HPDE6-E6E7 (cell line): ENCODE data around the gene PIAS1.

Source experiments
- DNase-seq: peaks from one replicate; pipeline ENCODE4 v3.0.0; 2011; ENCODE audit warnings: missing footprints; ENCODE audit errors: extremely low spot score

Gene PIAS1

DNA sequence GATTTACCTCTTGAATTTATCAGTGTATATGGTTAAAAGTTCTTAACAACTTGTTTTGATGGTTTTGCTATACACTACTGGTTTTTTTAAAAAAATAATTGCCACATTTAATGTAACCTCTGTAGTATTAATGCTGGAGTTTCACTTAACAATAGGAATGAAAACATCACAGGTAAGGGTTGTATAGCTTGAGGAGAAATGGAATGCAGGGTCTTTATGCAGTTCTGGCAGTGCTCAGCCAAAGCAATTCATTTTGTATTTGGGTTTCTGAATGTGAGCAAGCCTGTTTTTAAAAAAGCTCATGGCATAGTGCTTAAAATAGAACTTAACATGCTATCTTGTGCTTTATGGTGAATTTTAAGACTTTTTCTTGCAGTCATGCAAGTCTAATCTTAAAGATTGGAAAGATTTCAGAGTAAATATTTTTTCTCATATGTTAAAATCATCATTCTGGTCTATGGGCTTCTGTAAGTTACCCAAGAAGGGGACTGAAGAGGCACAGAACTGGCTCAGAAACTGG lies 8.9 kb downstream of the PIAS1 start:
- DNase-seq, result no peak

DNA sequence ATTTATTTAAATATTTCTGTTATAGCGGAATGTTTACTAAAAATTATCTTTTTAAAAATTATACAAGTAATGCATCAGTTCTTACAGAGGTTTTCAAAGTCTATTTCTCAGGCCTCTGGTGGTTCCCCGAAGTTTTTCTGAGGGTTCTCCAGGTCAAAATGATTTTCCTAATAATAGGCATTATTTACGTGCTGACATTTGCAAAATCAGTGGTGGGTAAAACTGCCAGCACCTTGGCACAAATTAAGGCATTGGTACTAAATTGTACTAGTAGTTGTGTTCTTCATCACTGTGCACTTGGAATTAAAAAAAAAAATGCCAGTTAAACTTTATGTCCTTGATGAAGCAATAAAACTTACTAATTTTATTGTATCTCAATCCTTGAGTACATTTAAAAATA lies 9.5 kb downstream of the PIAS1 start:
- no peak for DNase-seq

- DNase-seq, result no peak
These were observed 19.6 kb downstream of the PIAS1 start for GRCh38 chr15:68073576-68074288.

- DNase-seq, result no peak
These were observed 21.8 kb downstream of the PIAS1 start for GRCh38 chr15:68075764-68076385.

- DNase-seq, result no peak
These were observed 24.2 kb downstream of the PIAS1 start for GRCh38 chr15:68078365-68078764.

DNA sequence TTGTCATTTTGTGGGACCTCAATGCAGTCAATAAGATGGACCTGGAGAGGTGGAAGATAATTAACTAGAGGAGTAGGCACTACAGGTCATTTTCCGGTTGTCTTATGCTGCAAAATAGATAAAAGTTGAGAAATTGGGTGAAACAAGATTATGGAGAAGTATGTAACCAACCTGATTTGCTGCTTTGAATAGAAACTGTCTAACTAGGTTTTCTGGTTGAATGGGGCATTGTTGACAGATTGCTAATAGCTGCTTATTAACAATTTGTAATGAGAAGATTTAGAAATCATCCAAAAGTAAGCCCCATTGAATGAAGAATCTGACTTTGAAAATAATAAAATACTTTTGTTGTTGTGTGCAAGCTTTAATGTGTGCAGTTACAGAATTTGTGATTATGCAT lies 26.2 kb downstream of the PIAS1 start:
- no peak for DNase-seq

DNA sequence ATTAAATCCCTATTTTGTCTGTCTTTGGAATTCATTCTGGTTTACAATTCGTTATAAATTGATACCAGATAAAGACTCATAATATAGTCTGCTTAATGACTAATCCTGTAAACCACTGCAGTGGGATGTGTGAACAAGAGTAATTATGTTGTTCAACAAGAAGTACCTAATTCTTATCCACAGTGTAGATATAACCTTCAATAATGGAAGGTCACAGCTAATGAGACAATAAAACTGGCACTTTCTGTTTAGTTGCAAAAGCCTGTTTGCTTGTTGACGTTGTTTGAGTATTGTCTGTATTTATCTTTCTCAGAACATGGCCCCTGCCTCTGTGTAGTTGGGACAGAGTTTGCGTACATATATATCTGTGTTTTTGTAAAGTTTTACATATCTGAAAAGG lies 26.7 kb downstream of the PIAS1 start:
- DNase-seq, result no peak

DNA sequence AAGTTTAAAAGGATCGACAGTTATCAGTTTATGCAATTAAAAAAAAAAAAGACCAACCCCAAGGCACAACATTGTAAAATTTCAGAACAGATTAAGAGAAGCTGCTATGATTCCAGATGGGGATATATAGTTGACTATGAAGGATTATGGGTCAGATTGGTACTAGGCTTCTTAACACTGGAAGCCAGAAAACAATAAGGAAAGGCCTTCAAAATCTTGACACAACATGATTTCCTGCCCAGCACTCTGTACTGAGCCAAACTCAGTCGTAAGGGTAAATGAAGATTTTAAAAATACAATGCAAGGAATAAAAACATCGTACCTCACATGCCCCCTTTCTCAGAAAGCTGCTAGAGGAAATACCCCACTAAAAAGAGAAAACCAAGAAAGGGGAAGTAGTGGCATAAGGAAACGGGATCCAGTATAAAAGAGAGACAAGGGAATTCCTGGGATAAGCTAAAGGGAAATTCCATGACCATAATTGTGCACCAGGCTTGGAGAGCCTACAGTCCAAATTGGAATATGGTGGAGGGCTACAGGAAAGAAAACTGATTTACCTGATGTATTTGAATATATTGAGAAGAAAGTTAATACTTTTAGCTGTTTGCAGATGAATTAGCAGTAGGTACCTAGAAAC lies 27.9 kb downstream of the PIAS1 start:
- DNase-seq, result no peak

DNA sequence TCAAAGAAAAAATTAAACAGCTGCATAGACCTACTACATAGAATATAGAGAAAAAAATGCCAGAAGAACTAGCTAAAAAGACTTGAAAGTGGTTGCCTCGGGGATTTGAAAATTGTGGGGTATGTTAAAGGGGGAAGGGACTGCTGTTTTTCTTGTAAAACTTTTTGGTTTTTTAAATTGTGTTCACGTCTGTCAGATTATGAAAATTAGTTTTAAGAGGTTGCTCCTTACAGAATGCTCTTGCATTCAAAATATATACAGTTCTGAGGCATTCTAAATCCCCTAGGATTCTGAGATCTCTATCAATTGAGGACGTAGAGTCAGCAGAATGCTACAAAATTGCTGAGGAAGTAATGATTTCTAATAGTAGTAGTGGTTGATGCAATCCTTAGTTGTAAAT lies 28.6 kb downstream of the PIAS1 start:
- DNase-seq, result no peak

- no peak for DNase-seq
These were observed 29.3 kb downstream of the PIAS1 start for GRCh38 chr15:68083463-68083862.

DNA sequence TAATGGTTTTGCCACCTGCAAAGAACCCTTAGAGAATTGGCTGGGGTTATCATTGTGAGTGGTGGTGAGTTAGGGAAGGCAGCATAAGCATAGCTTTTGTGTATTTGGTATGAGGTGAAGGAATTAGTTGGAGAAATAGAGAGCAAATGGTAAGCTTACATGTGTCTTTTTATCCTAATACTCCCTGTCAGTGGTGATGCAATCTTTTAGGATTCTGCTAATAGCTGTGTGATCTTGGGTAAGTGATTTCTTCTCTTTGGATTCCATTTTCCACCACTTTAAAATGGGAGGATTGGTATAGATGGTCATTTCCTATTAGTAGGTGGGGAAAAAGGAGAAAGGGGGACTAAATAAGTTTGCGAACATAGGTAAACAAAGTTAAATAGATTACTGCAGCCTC lies 30.9 kb downstream of the PIAS1 start:
- no peak for DNase-seq

- DNase-seq, result no peak
These were observed 37.6 kb downstream of the PIAS1 start for GRCh38 chr15:68091743-68092142.

GRCh38 chr15:68096099-68096498 lies 42.0 kb downstream of the PIAS1 start:
- no peak for DNase-seq

- DNase-seq, result no peak
These were observed 42.9 kb downstream of the PIAS1 start for GRCh38 chr15:68097029-68097428.

DNA sequence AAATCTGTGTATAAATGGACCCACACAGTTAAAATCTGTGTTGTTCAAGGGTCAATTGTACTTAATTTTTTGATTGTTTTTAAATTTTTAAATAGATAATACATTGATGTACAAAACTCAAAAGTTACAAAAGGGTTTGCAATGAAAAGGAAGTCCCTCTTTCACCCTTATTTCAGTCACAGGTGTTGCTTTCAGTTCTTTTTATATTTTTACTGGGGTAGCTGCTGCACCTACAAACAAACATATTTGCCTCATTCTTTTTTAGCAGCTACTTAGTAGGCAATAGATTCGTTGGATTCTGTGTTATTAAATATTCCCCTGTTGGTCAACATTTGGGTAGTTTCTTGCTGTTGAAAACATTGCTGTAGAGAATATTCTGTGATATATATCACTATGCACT lies 44.4 kb downstream of the PIAS1 start:
- no peak for DNase-seq

- DNase-seq, result no peak
These were observed 46.1 kb downstream of the PIAS1 start for GRCh38 chr15:68100194-68100593.

GRCh38 chr15:68103603-68104002 lies 49.5 kb downstream of the PIAS1 start:
- DNase-seq, result no peak

DNA sequence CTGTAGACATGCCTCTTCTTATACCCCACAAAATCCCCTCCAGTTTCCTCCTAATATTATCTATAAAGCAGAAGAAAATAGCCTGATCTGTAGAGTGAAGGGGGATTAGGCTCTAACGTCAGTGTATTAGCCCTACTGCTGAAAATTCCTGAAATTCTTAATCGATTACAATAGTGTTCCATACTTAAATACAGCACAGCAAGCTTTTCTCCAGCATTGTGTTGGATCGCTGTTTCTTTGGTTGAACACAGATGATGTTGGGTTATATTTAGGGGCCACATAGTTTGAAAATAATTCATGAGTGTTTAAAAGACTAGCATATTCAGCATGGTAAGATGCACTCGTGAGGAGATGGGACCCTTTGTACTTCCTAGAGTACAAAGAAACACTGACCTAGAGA lies 52.5 kb downstream of the PIAS1 start:
- DNase-seq, result no peak

DNA sequence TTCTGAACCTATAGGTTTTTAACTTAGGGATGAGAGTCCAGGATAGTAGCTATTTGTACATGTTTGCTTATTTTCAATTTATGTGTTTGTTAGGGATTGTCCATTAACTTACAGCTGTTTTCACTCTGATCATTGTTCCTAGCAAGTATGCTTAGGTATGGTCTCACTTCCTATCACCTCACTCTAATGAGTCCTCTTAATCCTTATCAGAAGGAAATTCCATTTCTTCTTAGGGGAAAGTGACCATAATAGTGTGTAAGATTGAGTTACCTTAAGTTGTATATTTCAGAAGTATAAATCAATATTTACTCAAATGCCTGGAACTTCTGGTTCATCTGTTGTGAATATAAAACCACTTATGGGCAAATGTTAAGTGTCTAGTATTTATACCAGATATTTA lies 53.0 kb downstream of the PIAS1 start:
- no peak for DNase-seq

DNA sequence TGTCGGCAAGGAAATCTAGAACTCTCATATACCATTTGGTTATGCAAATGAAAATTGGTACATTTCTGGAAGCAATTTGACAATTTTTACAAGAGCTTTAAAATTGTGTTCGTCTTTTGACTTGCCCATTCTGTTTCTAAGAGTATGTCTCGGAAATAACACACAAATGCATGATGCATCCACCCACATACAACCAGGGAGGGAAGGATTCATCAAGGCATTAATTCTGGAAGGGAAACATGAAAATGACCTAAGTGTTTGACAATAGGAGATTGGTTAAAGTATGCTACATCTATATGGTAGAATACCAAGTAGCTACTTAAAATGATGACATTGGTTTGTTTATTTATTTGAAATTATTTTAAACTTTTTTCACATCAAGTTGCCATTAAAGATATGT lies 58.6 kb downstream of the PIAS1 start:
- DNase-seq, result no peak

- DNase-seq, result no peak
These were observed 59.2 kb downstream of the PIAS1 start for GRCh38 chr15:68113273-68113672.

DNA sequence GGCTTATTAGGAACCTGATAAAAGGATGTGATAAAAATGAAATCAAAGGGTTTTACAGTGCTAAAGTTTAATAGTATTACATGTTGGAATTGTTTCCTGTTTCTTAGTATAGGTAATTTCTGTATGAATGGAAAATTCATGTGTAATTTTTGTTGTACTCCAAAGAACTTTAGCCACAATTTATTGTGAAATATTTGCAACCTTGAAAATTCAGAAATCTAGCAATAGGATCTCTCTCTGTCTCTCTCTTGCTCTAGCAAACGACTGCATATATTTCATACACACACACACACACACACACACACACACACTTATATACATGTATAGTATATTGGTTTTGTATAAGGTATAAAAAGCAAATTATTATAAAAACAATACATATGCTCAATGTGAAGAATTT lies 59.6 kb downstream of the PIAS1 start:
- no peak for DNase-seq

DNA sequence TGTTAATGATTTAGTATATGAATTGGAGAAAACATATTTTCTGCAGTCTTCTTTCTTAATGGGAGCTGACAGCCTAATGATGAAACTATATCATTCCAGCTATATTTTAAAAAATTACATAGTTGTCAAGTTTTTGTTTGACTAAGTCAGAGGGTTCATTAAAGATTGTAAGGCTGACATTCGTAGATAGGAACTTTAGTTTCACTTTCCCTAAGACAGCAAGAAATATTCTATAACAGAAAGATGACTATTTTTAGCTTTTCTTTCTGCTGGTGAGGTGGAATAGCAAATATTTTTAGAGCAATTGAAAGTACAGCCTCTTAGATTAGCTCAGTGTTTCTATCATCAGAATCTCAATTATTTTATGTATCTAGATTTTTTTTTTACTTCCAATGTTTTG lies 60.2 kb downstream of the PIAS1 start:
- no peak for DNase-seq
